HG03378 (cell line): ENCODE measurements around the gene GABBR2.

ENCODE experiments used
- ATAC-seq: cut with Tn5 transposase; IDR thresholded peaks from one replicate; pipeline ENCODE4 v1.9.1; 2021; ENCODE audit warnings: mild to moderate bottlenecking, moderate library complexity; ENCODE audit not compliant: unreplicated experiment

Gene GABBR2

DNA sequence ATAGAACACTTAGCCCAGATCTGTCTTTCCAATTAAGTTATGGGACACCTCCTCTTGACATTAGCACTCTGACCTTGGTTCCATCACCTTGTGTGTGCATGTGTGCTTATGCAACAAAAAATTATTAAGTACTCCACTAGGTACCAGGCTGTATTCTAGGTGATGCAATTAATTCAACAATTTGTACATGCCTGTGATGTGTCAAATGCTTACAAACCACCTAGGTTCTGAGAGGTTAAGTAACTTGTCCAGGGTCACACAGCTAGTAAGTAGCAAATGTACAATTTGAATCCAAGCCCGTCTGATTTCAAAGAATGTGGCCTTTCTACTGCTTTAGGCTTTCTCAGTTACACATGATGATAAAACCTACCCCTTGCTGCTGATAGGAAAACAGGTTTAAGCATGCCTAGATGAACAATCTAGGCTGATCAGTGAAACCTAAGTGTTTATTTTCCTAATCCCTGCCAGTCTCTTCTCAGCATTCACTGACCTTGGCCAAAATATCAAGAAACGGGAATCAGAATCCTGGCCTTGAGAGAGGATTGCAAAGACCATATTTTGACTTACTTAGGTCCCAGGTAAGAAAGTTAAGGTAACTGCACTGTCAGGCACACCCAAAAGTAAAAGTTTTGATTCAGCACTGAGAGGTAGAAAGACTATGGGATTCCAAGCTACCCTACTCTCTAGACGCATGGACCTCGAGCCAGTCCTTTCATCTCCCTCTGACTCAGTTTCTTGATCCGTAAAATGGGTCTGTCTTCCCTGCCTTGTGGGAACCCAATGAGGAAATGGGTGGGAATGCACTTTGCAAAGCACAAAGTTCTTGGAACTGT lies 454.3 kb downstream of the GABBR2 start:
- no peak for ATAC-seq

DNA sequence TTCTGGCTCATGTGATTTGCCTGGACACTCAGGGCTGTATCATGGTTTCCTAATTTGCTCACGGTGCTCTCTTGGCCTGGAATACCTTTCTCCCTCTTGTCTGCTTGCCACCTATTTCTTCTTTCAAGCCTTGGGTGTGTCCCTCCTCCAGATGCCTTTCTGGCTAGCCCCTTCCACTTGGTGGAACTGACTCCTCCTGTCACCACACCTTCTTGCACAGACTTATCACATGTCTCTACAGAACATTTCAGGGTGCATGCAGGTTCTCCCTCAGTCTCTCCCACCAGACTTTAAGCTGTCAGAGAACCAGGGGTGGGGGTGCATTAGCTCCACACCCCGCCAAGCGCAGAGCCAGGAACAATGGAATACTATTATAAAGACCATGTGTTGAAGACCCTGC lies 455.2 kb downstream of the GABBR2 start:
- no peak for ATAC-seq

DNA sequence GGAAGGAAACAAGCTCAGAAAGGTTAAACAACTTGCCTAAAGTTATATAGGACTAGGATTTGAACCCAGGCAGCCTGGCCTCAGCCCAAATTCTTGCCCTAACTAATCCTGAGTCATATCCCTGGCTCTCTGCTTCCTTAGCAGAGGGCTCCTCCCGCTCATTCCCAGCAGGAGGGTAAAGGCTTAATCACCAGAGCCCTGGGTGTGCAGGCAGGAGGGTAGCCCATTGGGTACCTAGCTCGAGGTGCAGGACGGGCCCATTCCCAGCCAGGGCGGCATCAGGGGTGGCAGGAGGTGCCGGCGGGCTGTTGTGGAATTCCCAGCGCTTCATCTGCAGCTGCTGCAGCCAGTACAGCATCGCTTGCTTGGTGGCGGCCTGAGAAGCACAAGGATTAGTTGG lies 457.2 kb downstream of the GABBR2 start:
- no peak for ATAC-seq

DNA sequence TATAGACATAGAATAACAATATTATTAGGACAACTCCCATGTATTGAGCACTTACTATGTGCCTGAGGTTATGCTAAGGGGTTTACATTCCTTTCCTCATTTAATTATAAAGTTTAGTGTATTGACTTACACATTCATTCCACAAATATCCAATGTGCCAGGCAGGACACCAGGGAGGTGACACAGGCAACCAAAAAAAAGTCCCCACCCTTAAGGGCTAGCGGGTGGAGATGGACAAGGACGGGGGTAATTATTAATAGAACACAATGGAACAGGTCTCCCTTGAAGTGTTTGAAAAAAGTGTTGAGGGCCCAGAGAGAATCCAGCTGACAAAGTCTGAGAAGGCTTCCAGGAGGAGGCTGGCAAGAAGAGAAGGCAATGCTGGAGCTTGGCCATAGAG lies 459.0 kb downstream of the GABBR2 start:
- ATAC-seq, result no peak

DNA sequence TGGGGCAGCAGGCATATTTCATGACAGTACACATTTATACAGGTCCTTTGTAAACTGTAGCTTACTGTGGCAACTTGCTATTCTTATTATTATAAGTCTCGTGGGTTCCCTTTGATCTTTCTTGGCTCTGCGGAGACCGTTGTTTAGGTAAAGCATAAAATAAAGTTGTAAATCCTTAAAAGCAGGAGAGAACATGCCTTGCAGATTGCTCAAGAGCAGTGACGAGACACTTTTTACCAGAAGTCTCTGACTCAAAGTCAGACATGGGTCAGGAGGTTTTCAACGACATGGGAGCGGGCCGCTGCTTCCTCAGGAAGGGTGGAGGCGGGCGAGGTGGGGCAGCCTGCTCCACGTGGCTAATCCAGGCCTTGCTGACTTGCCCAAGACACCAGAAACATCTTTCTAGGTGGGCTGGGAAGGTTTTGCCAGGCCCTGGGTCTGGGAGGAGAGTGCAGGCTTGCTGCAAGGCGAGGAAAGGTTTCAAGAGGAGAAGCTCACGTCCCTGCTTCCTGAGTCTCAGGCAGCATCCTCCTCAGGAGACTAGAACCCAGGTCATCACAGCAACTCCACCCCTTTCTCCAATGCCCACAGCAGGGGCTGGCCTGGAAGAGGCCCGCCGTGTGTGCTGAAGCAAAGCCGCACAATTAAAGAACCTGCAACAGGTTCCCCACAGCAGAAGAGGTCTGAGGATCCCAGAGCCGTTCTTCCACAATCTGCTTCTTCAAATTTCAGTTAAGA lies 459.8 kb downstream of the GABBR2 start:
- ATAC-seq, result no peak

DNA sequence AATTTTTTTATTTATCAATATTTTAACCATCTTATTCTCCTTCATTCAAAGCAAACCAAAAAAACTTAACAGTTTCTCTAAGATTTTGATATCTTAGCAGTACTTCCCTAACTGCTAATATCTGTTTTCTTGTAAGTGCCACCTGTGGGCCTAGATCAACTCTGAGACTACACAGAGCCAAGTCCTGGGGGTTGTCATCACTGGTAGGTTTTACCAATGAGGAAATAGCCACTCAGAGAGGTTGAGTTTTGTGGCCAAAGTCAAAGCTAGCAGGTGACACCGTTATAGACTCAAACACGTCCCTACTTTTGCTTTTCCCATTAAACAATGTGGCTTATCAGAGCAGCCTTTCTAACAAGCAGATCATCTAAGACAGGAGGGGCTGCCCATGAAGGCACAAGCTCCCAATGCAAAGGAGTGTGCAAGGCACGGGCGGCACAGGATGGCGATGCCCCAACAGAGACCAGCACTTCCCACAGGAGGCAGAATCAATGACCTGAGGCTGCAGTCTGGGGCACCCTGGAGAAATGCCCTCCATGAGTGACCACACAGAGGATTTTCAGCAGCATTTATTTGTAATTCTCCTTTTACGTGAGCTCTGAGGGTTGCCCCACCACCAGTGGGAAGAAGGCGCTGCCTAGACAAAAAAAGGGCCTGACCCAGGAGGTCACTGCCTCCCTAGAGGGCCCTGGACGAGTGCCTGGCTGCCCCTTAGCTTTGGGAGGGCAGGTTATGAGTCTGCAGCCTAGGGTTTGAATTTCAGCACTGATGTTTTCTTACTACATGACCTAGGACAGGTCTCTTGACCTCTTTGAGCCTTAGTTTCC lies 460.7 kb downstream of the GABBR2 start:
- no peak for ATAC-seq

DNA sequence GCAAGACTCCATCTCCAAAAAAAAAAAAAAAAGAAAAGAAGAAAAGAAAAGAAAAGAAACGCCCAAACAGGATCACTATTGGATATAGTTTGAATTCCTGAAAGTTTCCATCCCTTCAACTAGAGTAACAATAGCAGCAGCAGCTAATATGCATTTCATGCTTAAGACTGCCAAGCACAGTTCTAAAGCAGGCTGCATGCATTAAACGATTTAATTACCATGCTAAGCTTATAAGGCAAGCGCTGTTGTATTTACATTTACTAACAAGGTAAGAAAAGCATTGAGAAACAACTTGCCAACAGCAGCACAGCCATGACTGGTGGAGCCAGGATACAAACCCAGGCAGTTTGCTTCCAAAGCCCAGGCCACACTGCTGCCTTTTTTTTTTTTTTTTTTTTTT lies 466.3 kb downstream of the GABBR2 start:
- ATAC-seq, result no peak

DNA sequence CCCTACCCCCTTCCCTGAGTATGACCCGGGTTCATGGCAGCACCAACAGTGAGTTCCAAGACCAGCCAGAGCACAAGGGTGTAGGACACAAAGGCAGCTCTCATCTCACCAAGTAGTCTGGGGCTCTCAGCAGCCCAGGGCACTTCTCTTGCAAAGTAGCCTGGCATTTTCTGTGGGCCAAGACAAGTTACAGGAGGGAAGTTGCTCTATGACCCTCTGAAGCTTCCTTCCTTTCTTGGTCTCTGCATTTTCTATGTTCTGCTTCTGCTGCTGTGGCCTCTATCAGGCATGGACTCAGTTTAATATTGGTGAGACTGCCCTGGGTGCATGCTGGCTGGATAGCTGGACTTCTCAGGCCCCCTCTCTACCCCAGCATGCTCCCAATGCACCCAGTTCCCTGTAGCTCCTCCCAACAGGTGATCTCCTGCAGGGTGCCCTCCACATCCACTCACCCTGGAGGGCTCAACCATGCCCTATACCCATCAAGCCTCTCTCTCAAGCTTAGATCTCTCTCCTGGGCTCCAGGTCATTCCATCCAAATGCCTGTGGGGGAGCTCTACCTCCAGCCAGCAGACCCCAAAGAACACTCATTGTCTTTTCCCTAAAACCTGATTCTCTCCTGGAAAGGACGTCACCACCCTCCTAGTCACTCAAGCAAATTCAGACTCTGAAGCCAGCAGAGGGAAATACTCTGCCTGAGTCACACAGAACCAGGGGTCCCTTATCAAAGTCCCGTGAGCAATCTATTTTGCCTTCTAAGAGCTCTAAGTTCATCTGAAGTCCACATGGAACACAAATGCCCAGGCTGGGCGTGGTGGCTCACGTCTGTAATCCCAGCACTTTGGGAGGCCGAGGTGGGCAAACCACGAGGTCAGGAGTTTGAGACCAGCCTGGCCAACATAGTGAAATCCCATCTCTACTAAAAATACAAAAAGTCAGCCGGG lies 467.1 kb downstream of the GABBR2 start:
- ATAC-seq, result no peak

DNA sequence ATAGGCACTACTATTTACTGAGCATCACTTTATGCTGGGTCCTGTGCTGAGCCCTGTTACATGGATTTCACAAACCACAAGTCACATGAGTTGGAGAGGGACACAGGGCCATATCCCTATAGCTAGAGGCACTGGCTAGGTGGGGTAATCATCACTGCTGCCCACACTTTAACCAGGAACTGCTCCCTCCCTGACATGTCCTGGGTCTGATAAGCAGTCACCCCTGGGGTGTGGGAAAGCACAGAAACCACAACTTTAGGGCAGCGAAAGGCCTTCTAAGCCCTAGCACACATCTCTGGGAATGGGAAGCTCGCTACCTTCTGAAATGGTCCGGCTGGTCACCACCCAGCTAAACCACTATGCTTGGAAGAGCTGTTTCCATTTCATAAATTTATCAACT lies 468.3 kb downstream of the GABBR2 start:
- no peak for ATAC-seq
